Caco-2 (cell line): ENCODE data around the gene CDK15. TPM values are rescaled to one million over a fixed set of nuclear protein-coding genes. Genes with fewer than 3 reads are reported as not detected.

Experiments used
- BruUV-seq: library from RNA; stranded (reverse); fragments of 400-500 nt; replicated peaks from 2 replicates; lab custom pipeline; 2021; lab: Mats Ljungman, UMichigan
- CTCF ChIA-PET: fragments of 300-600 bp; sonication (Branson Sonifier 250); formaldehyde crosslinking; loops from one replicate; lab custom pipeline; 2022; ENCODE audit warnings: antibody characterized with exemption; lab: Charles Lee
- POLR2A ChIA-PET: fragments of 300-600 bp; sonication (Branson Sonifier 250); formaldehyde crosslinking; loops from one replicate; lab custom pipeline; 2022; ENCODE audit warnings: antibody characterized with exemption; lab: Charles Lee
- DNase-seq, 2 experiments: peaks; one replicate each; pipeline versions ENCODE4 v3.0.0 to v3.0.0-alpha.2; 2020 to 2022
- H3K27me3 ChIP-seq: replicated peaks from 2 replicates; pipeline ENCODE4 v1.6.0; 2011; ENCODE audit warnings: low read length; ENCODE audit not compliant: control insufficient read depth, insufficient read depth
- H3K36me3 ChIP-seq: 2 replicates; pipeline ENCODE4 v1.5.1; 2011; ENCODE audit warnings: low read length; ENCODE audit not compliant: control insufficient read depth, insufficient read depth
- H3K4me1 ChIP-seq: fragments of 250-450 bp; sonication (Bioruptor Pico); 2 replicates; pipeline ENCODE4 v1.5.1; 2020; ENCODE audit warnings: mild to moderate bottlenecking
- H3K4me3 ChIP-seq: 2 replicates; pipeline ENCODE4 v1.5.1; 2011; ENCODE audit warnings: low read depth, mild to moderate bottlenecking, control low read depth, low read length
- H3K9me3 ChIP-seq: fragments of 250-450 bp; sonication (Bioruptor Pico); 2 replicates; pipeline ENCODE4 v1.5.1; 2020; ENCODE audit warnings: mild to moderate bottlenecking, moderate library complexity
- H3K27ac Mint-ChIP-seq: one replicate; pipeline ENCODE4 v1.8.0; 2022; ENCODE audit warnings: mixed read lengths; ENCODE audit not compliant: unreplicated experiment
- H3K27me3 Mint-ChIP-seq: one replicate; pipeline ENCODE4 v1.8.0; 2022; ENCODE audit warnings: mixed read lengths; ENCODE audit not compliant: insufficient read depth, unreplicated experiment
- H3K36me3 Mint-ChIP-seq: one replicate; pipeline ENCODE4 v1.8.0; 2022; ENCODE audit warnings: mild to moderate bottlenecking, mixed read lengths; ENCODE audit not compliant: insufficient read depth, unreplicated experiment
- H3K4me1 Mint-ChIP-seq: one replicate; pipeline ENCODE4 v1.8.0; 2022; ENCODE audit warnings: low read depth, mixed read lengths; ENCODE audit not compliant: unreplicated experiment
- H3K4me3 Mint-ChIP-seq: one replicate; pipeline ENCODE4 v1.8.0; 2022; ENCODE audit warnings: mild to moderate bottlenecking, moderate library complexity, mixed read lengths; ENCODE audit not compliant: unreplicated experiment
- H3K9me3 Mint-ChIP-seq: one replicate; pipeline ENCODE4 v1.8.0; 2022; ENCODE audit warnings: mixed read lengths; ENCODE audit not compliant: unreplicated experiment
- CTCF ChIP-seq, 2 experiments: fragments of 200-600 bp in 1 of 2; IDR thresholded peaks; 1 replicate in 1 of 2; 2 replicates in 1 of 2; pipeline versions ENCODE4 v1.5.1 to v1.8.0; 2011 to 2022; ENCODE audit warnings: antibody characterized with exemption in 1 of 2, control low read depth in 1 of 2, inconsistent platforms in 1 of 2, low read depth in 1 of 2, low read length in 1 of 2, mild to moderate bottlenecking in 1 of 2, moderate library complexity in 1 of 2; ENCODE audit not compliant: insufficient read depth in 1 of 2, severe bottlenecking in 1 of 2, unreplicated experiment in 1 of 2
- intact Hi-C: fragments of 100-400 bp; cut with micrococcal nuclease; formaldehyde crosslinking; loops from one replicate; pipeline ENCODE4 v1.10.0; 2022; ENCODE audit not compliant: unreplicated experiment
- total RNA-seq: library from RNA; stranded (reverse); gene quantifications from 2 replicates; pipeline ENCODE4 v1.2.3, GENCODE V29; 2022

The CDK15 gene
- total RNA-seq, 1 experiment from 2014 or later, result not detected

GRCh38 chr2:201847481-201847880 is 41.1 kb downstream of the CDK15 start:
- Mint-ChIP-seq H3K4me3 (no peak overlapping the region), H3K36me3 (no peaks in the 10 kb centered on the region), H3K27me3 (no peaks in the 10 kb centered on the region), H3K4me1 (no peaks in the 10 kb centered on the region), H3K9me3 (no peaks in the 10 kb centered on the region), H3K27ac (no peak overlapping the region)
- DNase-seq, result no peak
- Histone ChIP-seq H3K27me3 (no peaks in the 10 kb centered on the region), H3K4me3 (no peak overlapping the region), H3K9me3 (no peaks in the 10 kb centered on the region), H3K4me1 (peaks cover 6% of the 10 kb centered on the region; the same call in 1 of the 2 replicates), H3K36me3 (no peaks in the 10 kb centered on the region)
- ChIA-PET CTCF (no interaction called here), POLR2A (no interaction called here)
- intact Hi-C loops, result no loop called here
- BruUV-seq, result no TSS peak
- TF ChIP-seq CTCF (IDR thresholded peaks at IDR 0.05; ENCODE audit: insufficient read depth in 1 of 2, low read depth in 1 of 2, low read length in 1 of 2, severe bottlenecking in 1 of 2, unreplicated experiment in 1 of 2), result no peak

DNA sequence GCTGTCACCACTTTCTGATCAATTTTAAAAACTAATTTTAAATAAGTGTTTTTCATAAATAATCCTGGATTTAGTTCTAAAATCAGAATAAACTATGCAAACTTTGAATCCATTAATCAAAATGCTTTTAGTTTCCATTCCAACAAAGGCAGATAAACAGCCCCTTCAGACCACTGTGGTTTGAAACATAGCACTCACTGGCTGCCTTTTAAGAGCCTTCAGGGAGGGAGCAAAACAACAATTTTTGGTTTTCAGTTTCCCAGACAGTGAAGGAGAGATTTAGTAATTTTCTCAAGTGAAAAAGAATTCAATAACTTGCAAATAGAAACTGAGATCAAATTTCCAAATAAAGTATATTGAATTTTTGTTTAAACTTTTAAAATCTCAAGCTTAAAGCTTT is 46.1 kb downstream of the CDK15 start:
- TF ChIP-seq CTCF (IDR thresholded peaks at IDR 0.05; ENCODE audit: insufficient read depth in 1 of 2, low read depth in 1 of 2, low read length in 1 of 2, severe bottlenecking in 1 of 2, unreplicated experiment in 1 of 2), result no peak
- no TSS peak for BruUV-seq
- Histone ChIP-seq H3K27me3 (no peaks in the 10 kb centered on the region), H3K36me3 (no peaks in the 10 kb centered on the region), H3K4me1 (no peaks in the 10 kb centered on the region), H3K4me3 (no peak overlapping the region), H3K9me3 (no peaks in the 10 kb centered on the region)
- intact Hi-C loops, result no loop called here
- no peaks in the 10 kb centered on the region for H3K9me3 Mint-ChIP-seq
- H3K4me1 Mint-ChIP-seq, result no peaks in the 10 kb centered on the region
- no peaks in the 10 kb centered on the region for H3K27me3 Mint-ChIP-seq
- no peak for DNase-seq
- H3K4me3 Mint-ChIP-seq, result no peak overlapping the region
- POLR2A ChIA-PET, result no interaction called here
- CTCF ChIA-PET, result no interaction called here
- no peak overlapping the region for H3K27ac Mint-ChIP-seq
- no peaks in the 10 kb centered on the region for H3K36me3 Mint-ChIP-seq

DNA sequence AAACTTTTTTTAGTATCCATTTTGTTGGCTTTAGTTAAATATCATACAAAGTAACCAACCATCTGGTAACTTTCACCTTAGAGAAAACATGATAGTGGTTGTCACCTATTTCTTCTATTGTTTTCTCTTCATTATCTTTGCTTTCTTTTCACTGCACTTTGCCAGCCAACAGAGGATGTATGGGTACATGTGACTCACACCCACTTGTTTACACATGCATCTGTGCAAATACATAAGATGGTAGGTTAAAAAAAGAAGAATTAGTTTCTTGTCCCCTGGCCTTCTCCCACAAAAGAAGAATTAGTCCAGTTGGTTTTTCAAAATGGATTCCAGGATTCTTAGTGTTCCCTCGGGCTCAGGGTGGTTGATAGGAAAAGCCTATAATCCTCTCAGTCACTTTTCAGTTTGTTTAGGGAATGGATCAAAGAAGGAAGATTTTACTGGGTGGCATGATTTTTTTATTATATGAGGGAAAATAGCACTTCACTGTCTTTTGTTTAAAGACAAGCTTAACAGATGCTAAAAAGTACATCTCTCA is 46.6 kb downstream of the CDK15 start:
- no peak for TF ChIP-seq CTCF (IDR thresholded peaks at IDR 0.05; ENCODE audit: insufficient read depth in 1 of 2, low read depth in 1 of 2, low read length in 1 of 2, severe bottlenecking in 1 of 2, unreplicated experiment in 1 of 2)
- POLR2A ChIA-PET, result no interaction called here
- Histone ChIP-seq H3K36me3 (no peaks in the 10 kb centered on the region), H3K27me3 (no peaks in the 10 kb centered on the region), H3K4me1 (no peaks in the 10 kb centered on the region), H3K9me3 (no peaks in the 10 kb centered on the region), H3K4me3 (no peak overlapping the region)
- DNase-seq, result no peak
- intact Hi-C loops, result no loop called here
- BruUV-seq, result no TSS peak
- Mint-ChIP-seq H3K9me3 (no peaks in the 10 kb centered on the region), H3K4me1 (no peaks in the 10 kb centered on the region), H3K4me3 (no peak overlapping the region), H3K36me3 (no peaks in the 10 kb centered on the region), H3K27ac (no peak overlapping the region), H3K27me3 (no peaks in the 10 kb centered on the region)
- CTCF ChIA-PET, result no interaction called here
